BJ (cell line): ENCODE results near the gene LY6G5B. TPM values are rescaled to one million over a fixed set of nuclear protein-coding genes. Genes with fewer than 3 reads are reported as not detected.
A peak's percentile ranks its signal among the peaks of the same experiment; 100 is the strongest.

Source experiments
- CTCF ChIA-PET: fragments of 350-600 bp; formaldehyde crosslinking; extraction: SDS; loops from one replicate; lab custom pipeline; 2021; ENCODE audit warnings: antibody characterized with exemption, inconsistent platforms; lab: Yijun Ruan, JAX
- POLR2A ChIA-PET: fragments of 300-600 bp; sonication (Branson Sonifier 250); formaldehyde crosslinking; extraction: SDS; loops from one replicate; lab custom pipeline; 2021; ENCODE audit warnings: antibody characterized with exemption; lab: Charles Lee
- DNase-seq: peaks from one replicate; pipeline ENCODE4 v3.0.0-alpha.2; 2011; ENCODE audit warnings: low read depth
- H3K27me3 ChIP-seq: 2 replicates; pipeline ENCODE4 v1.6.0; 2011; ENCODE audit warnings: low read length; ENCODE audit not compliant: control insufficient read depth, insufficient read depth
- H3K36me3 ChIP-seq: 2 replicates; pipeline ENCODE4 v1.5.1; 2011; ENCODE audit warnings: low read length; ENCODE audit not compliant: control insufficient read depth, insufficient read depth
- H3K4me3 ChIP-seq: 2 replicates; pipeline ENCODE4 v1.5.1; 2011; ENCODE audit warnings: low read depth, mild to moderate bottlenecking, control low read depth, low read length
- polyA plus RNA-seq: library from polyadenylated mRNA; depleted of rRNA; stranded (reverse); fragments of >200 nt; gene quantifications from 2 replicates; pipeline ENCODE4 v1.2.3, GENCODE V29; 2011
- TF ChIP-seq, protein P1 (sequence below): IDR thresholded peaks from 2 replicates; pipeline ENCODE4 v1.5.1; 2011; ENCODE audit warnings: low read depth, mild to moderate bottlenecking, control low read depth, inconsistent platforms, low read length, moderate library complexity; ENCODE audit not compliant: insufficient read depth

The LY6G5B gene
- polyA plus RNA-seq, 1 experiment = 10.8 TPM

DNA sequence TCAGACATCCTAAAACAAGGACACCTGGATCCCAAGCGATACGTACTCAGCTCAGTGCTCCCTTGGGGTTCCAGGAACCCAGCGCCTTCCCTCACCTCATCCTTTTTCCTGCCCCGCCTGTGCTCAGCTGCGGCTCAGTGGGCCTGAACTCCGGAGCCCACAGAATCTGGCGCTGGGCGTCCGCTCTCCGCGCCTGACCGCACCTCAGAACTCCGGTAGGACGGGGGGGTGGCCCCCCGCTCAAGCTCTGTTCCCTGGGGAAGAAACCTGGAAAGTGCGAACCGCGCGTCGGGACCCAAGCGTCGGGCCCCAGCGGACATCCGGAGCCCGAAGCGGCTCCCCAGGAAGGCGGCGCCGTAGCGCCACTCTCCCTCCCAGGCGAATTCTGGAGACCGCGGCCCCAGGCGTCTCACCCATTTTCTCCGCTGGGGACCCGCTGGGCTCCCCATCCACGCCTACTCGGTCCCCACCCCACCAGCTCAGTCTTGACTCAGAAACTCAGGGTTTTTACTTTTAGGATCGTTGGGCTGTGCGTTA, 11.4 kb downstream of the LY6G5B start:
- ChIA-PET POLR2A (interaction anchor here (0.6 kb wide), 1 partner anchor 160 kb away, joined by 3 read pairs; no protein-coding TSS in a partner anchor), CTCF (interaction anchor here (0.7 to 3.2 kb wide), 15 partner anchors 10 to 271 kb away, joined by 3 to 15 read pairs (median 4); partner anchors contain the start of genes ABHD16A, CLIC1 and LSM2)
- peaks cover 6% of the 10 kb centered on the region for H3K36me3 ChIP-seq
- peak overlapping the region; percentile 39 for H3K4me3 ChIP-seq
- no peak for DNase-seq
- no peaks in the 10 kb centered on the region for H3K27me3 ChIP-seq
- TF ChIP-seq, protein P1, sequence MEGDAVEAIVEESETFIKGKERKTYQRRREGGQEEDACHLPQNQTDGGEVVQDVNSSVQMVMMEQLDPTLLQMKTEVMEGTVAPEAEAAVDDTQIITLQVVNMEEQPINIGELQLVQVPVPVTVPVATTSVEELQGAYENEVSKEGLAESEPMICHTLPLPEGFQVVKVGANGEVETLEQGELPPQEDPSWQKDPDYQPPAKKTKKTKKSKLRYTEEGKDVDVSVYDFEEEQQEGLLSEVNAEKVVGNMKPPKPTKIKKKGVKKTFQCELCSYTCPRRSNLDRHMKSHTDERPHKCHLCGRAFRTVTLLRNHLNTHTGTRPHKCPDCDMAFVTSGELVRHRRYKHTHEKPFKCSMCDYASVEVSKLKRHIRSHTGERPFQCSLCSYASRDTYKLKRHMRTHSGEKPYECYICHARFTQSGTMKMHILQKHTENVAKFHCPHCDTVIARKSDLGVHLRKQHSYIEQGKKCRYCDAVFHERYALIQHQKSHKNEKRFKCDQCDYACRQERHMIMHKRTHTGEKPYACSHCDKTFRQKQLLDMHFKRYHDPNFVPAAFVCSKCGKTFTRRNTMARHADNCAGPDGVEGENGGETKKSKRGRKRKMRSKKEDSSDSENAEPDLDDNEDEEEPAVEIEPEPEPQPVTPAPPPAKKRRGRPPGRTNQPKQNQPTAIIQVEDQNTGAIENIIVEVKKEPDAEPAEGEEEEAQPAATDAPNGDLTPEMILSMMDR = peak; percentile 48

DNA sequence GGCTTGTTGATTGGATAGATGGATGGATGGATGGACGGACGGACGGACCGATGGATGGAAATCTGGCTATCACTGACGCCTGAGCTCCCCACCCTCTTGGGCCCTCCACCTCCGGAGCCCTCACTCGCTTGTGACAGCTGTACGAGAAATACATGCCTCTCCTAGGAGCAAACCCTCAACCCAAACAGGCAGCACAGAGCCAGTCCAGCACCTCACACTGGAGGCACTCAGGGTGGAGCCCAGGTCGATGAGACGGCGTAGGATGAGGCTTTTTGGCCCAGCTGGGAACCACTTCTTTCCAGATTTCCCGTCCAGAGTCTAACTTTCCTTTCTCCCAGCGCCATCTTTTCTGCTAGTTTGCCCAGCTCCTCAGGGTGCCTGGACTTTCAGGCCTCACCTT, 13.8 kb downstream of the LY6G5B start:
- Histone ChIP-seq H3K36me3 (peaks cover 18% of the 10 kb centered on the region), H3K27me3 (no peaks in the 10 kb centered on the region), H3K4me3 (no peak overlapping the region)
- ChIA-PET CTCF (interaction anchor here (0.7 to 3.1 kb wide), 2 partner anchors 54 to 146 kb away, joined by 3 to 11 read pairs; no protein-coding TSS in a partner anchor), POLR2A (no interaction called here)
- TF ChIP-seq, protein P1 = no peak
- no peak for DNase-seq

DNA sequence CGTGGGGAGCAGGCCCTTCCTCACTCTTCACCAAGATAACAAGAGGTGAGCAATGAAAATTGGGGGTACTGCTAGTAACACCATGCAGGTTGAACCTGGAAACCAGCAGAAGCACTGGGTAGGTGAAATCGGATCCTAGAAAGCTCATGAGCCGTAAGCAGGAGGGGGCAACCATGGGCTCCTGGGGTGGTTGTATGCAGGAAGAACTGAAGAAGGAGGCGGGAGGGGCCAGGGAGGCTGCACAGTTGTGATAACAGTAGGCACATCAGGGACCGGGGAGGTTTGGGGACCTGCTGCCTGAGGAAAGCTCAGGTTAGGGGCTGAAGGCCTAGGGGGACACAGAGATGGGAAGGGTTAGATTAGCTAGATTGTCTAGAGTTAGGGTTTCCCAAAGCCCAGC, 16.7 kb downstream of the LY6G5B start:
- ChIA-PET CTCF (interaction anchor here (1.1 kb wide), 1 partner anchor 83 kb away, joined by 3 read pairs; no protein-coding TSS in a partner anchor), POLR2A (no interaction called here)
- no peak for DNase-seq
- Histone ChIP-seq H3K36me3 (peaks cover 34% of the 10 kb centered on the region), H3K27me3 (no peaks in the 10 kb centered on the region), H3K4me3 (no peak overlapping the region)
- TF ChIP-seq, protein P1 = no peak

DNA sequence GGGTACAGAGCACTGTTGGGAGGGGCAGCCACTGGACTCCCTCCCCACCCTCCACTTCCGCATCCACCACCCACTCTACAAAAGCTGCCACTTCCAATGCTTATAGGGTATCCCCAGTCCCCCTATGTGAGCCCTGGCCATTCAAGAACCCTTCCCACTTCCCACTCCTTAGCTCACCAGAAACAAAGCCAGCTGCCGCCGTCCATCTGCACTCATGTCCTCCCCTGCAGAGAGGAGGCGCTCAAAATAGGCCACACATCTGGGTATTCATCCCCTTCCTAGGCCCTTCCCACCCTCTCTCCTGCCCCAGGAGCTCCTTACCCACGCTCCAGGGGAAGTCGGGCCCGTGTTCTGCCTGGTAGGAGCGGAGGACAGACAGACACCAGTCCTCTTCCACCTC, 17.5 kb downstream of the LY6G5B start:
- Histone ChIP-seq H3K36me3 (peaks cover 36% of the 10 kb centered on the region), H3K27me3 (no peaks in the 10 kb centered on the region), H3K4me3 (no peak overlapping the region)
- TF ChIP-seq, protein P1 = no peak
- DNase-seq = no peak
- POLR2A ChIA-PET = no interaction called here
- CTCF ChIA-PET = interaction anchor here (1.1 kb wide), 1 partner anchor 82 kb away, joined by 3 read pairs; no protein-coding TSS in a partner anchor

DNA sequence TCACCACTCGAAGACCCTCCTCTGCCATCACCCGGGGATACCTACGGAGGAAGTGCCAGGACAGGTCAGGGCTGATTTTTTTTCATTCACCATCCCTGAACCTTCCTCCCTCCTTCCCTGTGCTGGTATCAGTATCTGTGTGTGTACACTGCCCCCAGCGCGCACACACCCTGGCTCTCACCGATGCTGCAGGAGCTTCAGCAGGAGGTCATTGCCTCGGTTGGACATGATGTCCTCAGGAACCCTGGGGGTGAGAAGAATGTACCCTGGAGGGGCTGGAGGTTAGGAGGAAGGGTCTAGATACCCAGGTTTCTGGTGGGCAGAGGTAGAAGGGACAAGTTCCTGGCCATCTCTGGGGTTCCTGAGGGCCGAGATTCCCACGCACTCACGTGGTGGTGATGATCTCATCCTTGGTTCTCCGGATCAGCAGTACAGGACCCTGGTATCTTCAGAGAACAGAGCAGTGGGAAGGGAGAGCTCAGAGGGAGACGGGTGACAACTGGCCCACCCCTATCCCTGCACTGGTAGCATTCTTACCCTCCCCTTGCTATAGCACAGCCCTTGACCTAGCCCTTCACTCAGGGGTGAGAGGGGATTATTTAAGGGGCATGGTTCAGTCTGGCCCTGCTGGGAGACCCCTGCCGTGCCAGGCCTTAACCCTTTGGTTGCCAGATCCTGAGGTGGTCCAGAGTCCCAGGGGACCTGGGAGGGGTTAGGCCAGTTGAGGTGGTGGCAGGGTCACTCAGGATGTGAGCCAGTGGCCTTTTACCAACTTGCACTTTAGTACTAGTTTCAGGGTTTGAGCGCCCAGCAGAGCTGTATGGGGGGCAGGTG, 18.3 kb downstream of the LY6G5B start:
- TF ChIP-seq, protein P1 = no peak
- ChIA-PET POLR2A (no interaction called here), CTCF (interaction anchor here (0.9 to 1.1 kb wide), 2 partner anchors 12 to 82 kb away, joined by 3 read pairs; no protein-coding TSS in a partner anchor)
- H3K4me3 ChIP-seq = no peak overlapping the region
- no peak for DNase-seq
- H3K36me3 ChIP-seq = peaks cover 39% of the 10 kb centered on the region
- no peaks in the 10 kb centered on the region for H3K27me3 ChIP-seq
